Prostate gland (tissue), 2 donors: ENCODE measurements around the gene CD24.

ENCODE experiments used
- POLR2A ChIP-seq: fragments of 450-650 bp; IDR thresholded peaks from one replicate; pipeline ENCODE4 v1.6.1; 2016; ENCODE audit warnings: antibody characterized with exemption, mild to moderate bottlenecking
- POLR2AphosphoS5 ChIP-seq: sonication (generic); formaldehyde crosslinking; IDR thresholded peaks from one replicate; pipeline ENCODE4 v1.6.1; 2017; ENCODE audit warnings: antibody characterized with exemption
- TF ChIP-seq, protein P1 (sequence below), 4 experiments: fragments of 200-600 bp in 2 of 4; fragments of 450-650 bp in 2 of 4; sonication (generic) in 2 of 4; IDR thresholded peaks; 1 replicate in 3 of 4; 2 replicates in 1 of 4; pipeline ENCODE4 v1.5.1; 2016 to 2019; ENCODE audit warnings: antibody characterized with exemption in 4 of 4, mild to moderate bottlenecking in 2 of 4, moderate library complexity in 2 of 4

DNA sequence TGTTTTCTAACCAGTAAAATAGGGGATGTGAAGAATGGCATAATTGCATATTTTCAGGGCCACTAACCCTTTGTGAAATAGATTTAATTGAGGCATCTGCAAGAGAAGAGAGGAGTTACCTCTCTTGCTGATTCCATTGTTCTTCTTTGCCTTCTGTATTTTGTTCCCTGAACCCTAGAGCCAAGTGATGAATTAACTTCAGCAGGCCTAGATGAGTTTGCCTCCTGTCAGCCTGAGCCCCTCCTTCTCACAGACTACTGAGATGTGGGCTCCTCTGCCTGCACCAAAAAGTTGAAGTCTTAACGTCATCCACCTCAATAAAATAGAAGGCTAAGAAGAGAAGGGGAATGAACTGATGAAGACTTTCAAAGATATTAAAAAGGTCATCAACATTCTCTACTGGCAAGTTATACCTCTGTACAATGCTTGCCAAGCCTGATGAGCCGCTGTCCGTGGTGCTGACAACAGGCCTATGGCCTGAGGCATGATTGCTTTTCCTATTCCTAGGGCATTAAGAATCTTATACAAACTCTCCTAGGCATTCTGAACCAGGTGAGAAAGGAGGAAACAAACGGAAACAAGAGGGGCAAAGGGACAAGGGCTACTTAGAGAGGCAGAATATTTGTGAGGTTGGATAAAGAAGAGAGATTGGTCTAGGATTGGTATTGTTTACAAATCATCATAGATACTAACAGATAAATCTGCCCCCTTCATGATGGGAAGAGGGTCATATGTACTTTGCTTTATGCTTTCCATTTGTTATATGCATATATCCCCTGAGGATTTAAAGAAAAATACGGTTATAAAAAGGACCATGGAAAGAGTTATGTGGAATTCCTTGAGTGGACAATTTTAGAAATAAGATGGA is 46.8 kb downstream of the CD24 start:
- TF ChIP-seq POLR2A = no peak
- TF ChIP-seq, protein P1, sequence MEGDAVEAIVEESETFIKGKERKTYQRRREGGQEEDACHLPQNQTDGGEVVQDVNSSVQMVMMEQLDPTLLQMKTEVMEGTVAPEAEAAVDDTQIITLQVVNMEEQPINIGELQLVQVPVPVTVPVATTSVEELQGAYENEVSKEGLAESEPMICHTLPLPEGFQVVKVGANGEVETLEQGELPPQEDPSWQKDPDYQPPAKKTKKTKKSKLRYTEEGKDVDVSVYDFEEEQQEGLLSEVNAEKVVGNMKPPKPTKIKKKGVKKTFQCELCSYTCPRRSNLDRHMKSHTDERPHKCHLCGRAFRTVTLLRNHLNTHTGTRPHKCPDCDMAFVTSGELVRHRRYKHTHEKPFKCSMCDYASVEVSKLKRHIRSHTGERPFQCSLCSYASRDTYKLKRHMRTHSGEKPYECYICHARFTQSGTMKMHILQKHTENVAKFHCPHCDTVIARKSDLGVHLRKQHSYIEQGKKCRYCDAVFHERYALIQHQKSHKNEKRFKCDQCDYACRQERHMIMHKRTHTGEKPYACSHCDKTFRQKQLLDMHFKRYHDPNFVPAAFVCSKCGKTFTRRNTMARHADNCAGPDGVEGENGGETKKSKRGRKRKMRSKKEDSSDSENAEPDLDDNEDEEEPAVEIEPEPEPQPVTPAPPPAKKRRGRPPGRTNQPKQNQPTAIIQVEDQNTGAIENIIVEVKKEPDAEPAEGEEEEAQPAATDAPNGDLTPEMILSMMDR (IDR thresholded peaks at IDR 0.05) = no peak
- no peak for TF ChIP-seq POLR2AphosphoS5
